ENCODE measurements around the gene GUCD1. TPM values are rescaled to one million over a fixed set of nuclear protein-coding genes. Genes with fewer than 3 reads are reported as not detected.

GUCD1 gene
- total and polyA plus RNA-seq, 2 of the 13 experiments (the other 11 are each of a cell fraction or from before 2014, with no cell fraction given) = 128 to 245 TPM

- TF ChIP-seq, protein P1, sequence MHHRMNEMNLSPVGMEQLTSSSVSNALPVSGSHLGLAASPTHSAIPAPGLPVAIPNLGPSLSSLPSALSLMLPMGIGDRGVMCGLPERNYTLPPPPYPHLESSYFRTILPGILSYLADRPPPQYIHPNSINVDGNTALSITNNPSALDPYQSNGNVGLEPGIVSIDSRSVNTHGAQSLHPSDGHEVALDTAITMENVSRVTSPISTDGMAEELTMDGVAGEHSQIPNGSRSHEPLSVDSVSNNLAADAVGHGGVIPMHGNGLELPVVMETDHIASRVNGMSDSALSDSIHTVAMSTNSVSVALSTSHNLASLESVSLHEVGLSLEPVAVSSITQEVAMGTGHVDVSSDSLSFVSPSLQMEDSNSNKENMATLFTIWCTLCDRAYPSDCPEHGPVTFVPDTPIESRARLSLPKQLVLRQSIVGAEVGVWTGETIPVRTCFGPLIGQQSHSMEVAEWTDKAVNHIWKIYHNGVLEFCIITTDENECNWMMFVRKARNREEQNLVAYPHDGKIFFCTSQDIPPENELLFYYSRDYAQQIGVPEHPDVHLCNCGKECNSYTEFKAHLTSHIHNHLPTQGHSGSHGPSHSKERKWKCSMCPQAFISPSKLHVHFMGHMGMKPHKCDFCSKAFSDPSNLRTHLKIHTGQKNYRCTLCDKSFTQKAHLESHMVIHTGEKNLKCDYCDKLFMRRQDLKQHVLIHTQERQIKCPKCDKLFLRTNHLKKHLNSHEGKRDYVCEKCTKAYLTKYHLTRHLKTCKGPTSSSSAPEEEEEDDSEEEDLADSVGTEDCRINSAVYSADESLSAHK (CRISPR knock-in tag; IDR thresholded peaks at IDR 0.05; ENCODE audit: borderline replicate concordance) = no peak
- no peak for TF ChIP-seq RNF219 (CRISPR knock-in tag; IDR thresholded peaks at IDR 0.05)
- peak; percentile 82 for TF ChIP-seq FOXK2 (IDR thresholded peaks at IDR 0.05)
- TF ChIP-seq ZNF670 (CRISPR knock-in tag; IDR thresholded peaks at IDR 0.05; ENCODE audit: borderline replicate concordance) = peak; percentile 68; the same call in 1 of the 2 replicates
- no peak for TF ChIP-seq PCBP2 (optimal IDR thresholded peaks at IDR 0.05; ENCODE audit: low read depth, low read length, poor library complexity, severe bottlenecking)
- no peak; the same call in 1 of the 2 replicates for TF ChIP-seq ATF7-NPFF (CRISPR knock-in tag; IDR thresholded peaks at IDR 0.05; ENCODE audit: low read depth)
- TF ChIP-seq, protein P2, sequence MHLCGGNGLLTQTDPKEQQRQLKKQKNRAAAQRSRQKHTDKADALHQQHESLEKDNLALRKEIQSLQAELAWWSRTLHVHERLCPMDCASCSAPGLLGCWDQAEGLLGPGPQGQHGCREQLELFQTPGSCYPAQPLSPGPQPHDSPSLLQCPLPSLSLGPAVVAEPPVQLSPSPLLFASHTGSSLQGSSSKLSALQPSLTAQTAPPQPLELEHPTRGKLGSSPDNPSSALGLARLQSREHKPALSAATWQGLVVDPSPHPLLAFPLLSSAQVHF (CRISPR knock-in tag; IDR thresholded peaks at IDR 0.05) = no peak
- TF ChIP-seq CERS6 (CRISPR knock-in tag; IDR thresholded peaks at IDR 0.05) = 0 out of 2 replicates have a peak, but pooled peaks have one; percentile 50
- TF ChIP-seq, protein P3, sequence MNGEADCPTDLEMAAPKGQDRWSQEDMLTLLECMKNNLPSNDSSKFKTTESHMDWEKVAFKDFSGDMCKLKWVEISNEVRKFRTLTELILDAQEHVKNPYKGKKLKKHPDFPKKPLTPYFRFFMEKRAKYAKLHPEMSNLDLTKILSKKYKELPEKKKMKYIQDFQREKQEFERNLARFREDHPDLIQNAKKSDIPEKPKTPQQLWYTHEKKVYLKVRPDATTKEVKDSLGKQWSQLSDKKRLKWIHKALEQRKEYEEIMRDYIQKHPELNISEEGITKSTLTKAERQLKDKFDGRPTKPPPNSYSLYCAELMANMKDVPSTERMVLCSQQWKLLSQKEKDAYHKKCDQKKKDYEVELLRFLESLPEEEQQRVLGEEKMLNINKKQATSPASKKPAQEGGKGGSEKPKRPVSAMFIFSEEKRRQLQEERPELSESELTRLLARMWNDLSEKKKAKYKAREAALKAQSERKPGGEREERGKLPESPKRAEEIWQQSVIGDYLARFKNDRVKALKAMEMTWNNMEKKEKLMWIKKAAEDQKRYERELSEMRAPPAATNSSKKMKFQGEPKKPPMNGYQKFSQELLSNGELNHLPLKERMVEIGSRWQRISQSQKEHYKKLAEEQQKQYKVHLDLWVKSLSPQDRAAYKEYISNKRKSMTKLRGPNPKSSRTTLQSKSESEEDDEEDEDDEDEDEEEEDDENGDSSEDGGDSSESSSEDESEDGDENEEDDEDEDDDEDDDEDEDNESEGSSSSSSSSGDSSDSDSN (CRISPR knock-in tag; IDR thresholded peaks at IDR 0.05) = peak; percentile 60; the same call in 1 of the 2 replicates
- 0 out of 2 replicates have a peak, but pooled peaks have one; percentile 32 for TF ChIP-seq AHR (CRISPR knock-in tag; IDR thresholded peaks at IDR 0.05)
- TF ChIP-seq ZNF326 (CRISPR knock-in tag; IDR thresholded peaks at IDR 0.05; ENCODE audit: borderline replicate concordance) = 0 out of 2 replicates have a peak, but pooled peaks have one; percentile 7
- TF ChIP-seq, protein P4, sequence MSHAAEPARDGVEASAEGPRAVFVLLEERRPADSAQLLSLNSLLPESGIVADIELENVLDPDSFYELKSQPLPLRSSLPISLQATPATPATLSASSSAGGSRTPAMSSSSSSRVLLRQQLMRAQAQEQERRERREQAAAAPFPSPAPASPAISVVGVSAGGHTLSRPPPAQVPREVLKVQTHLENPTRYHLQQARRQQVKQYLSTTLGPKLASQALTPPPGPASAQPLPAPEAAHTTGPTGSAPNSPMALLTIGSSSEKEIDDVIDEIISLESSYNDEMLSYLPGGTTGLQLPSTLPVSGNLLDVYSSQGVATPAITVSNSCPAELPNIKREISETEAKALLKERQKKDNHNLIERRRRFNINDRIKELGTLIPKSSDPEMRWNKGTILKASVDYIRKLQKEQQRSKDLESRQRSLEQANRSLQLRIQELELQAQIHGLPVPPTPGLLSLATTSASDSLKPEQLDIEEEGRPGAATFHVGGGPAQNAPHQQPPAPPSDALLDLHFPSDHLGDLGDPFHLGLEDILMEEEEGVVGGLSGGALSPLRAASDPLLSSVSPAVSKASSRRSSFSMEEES (CRISPR knock-in tag; IDR thresholded peaks at IDR 0.05) = peak; percentile 93
- TF ChIP-seq ZNF816 (CRISPR knock-in tag; IDR thresholded peaks at IDR 0.05; ENCODE audit: borderline replicate concordance) = no peak
- TF ChIP-seq ZFP36L1 (CRISPR knock-in tag; IDR thresholded peaks at IDR 0.05) = peak; percentile 88; the same call in 1 of the 2 replicates
- TF ChIP-seq, protein P5, sequence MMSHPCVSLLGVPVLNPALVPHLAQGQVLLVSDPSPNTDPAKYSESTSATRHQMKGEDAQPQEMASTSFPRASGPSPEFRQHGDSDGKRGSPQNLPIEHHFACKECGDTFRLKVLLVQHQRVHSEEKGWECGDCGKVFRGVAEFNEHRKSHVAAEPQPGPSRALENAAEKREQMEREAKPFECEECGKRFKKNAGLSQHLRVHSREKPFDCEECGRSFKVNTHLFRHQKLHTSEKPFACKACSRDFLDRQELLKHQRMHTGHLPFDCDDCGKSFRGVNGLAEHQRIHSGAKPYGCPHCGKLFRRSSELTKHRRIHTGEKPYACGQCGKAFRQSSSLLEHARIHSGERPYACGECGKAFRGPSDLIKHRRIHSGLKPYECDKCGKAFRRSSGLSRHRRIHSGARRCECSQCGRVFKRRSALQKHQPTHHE (CRISPR knock-in tag; IDR thresholded peaks at IDR 0.05; ENCODE audit: borderline replicate concordance) = peak; percentile 71; the same call in 1 of the 2 replicates
Measured at GRCh38 chr22:24550028-24550901, 4.7 kb downstream of the GUCD1 start (continued).
